T-helper 1 cell (primary cell): ENCODE data around the gene MOGAT2.

Source experiments
- DNase-seq, 5 donors: peaks; one replicate each; pipeline ENCODE4 v3.0.0-alpha.2; 2012 to 2020

Gene MOGAT2

GRCh38 chr11:75760243-75760642 is 42.6 kb downstream of the MOGAT2 start:
- no peak for DNase-seq

GRCh38 chr11:75760710-75761493 is 43.3 kb downstream of the MOGAT2 start:
- DNase-seq, result no peak

- no peak for DNase-seq
Measured at GRCh38 chr11:75762158-75762557, 44.5 kb downstream of the MOGAT2 start.

- no peak for DNase-seq
Measured at GRCh38 chr11:75762885-75763284, 45.2 kb downstream of the MOGAT2 start.

- no peak for DNase-seq
Measured at GRCh38 chr11:75763846-75764245, 46.2 kb downstream of the MOGAT2 start.

GRCh38 chr11:75765116-75765515 is 47.5 kb downstream of the MOGAT2 start:
- no peak for DNase-seq

- DNase-seq, result peak in 1 of 5 donors; percentile 20
Measured at GRCh38 chr11:75766443-75767227, 49.0 kb downstream of the MOGAT2 start.

GRCh38 chr11:75767228-75767572 is 49.6 kb downstream of the MOGAT2 start:
- DNase-seq, result no peak

- DNase-seq, result no peak
Measured at GRCh38 chr11:75767793-75768111, 50.1 kb downstream of the MOGAT2 start.

- peak; percentile 43 to 81 (median 49) for DNase-seq
Measured at GRCh38 chr11:75768112-75768908, 50.7 kb downstream of the MOGAT2 start, which contains the start of gene DGAT2. Gene DGAT2 (plus strand): TSS chr11:75768778. CDS start chr11:75768992, 214 bp downstream.

- no peak for DNase-seq
Measured at GRCh38 chr11:75768909-75769771, 51.5 kb downstream of the MOGAT2 start.

- DNase-seq, result no peak
Measured at GRCh38 chr11:75770102-75770501, 52.5 kb downstream of the MOGAT2 start.

- DNase-seq, result no peak
Measured at GRCh38 chr11:75771646-75772410, 54.2 kb downstream of the MOGAT2 start.

- peak in 1 of 5 donors; percentile 82 for DNase-seq
Measured at GRCh38 chr11:75773595-75774353, 56.1 kb downstream of the MOGAT2 start.

GRCh38 chr11:75775056-75775455 is 57.4 kb downstream of the MOGAT2 start:
- DNase-seq, result no peak

GRCh38 chr11:75776546-75776945 is 58.9 kb downstream of the MOGAT2 start:
- DNase-seq, result no peak

- peak in 1 of 5 donors; percentile 46 for DNase-seq
Measured at GRCh38 chr11:75777461-75778110, 59.9 kb downstream of the MOGAT2 start.

GRCh38 chr11:75778962-75779361 is 61.3 kb downstream of the MOGAT2 start:
- no peak for DNase-seq

- DNase-seq, result peak in 1 of 5 donors; percentile 38
Measured at GRCh38 chr11:75779960-75780359, 62.3 kb downstream of the MOGAT2 start.

GRCh38 chr11:75780888-75781287 is 63.2 kb downstream of the MOGAT2 start:
- no peak for DNase-seq
